ENCODE results near the gene TMED7.
"Not testable (repeated sequence)": the region's sequence is repeated elsewhere in the genome, so short reads cannot be mapped to it uniquely, and the experiment has no call there.

TMED7 gene

DNA sequence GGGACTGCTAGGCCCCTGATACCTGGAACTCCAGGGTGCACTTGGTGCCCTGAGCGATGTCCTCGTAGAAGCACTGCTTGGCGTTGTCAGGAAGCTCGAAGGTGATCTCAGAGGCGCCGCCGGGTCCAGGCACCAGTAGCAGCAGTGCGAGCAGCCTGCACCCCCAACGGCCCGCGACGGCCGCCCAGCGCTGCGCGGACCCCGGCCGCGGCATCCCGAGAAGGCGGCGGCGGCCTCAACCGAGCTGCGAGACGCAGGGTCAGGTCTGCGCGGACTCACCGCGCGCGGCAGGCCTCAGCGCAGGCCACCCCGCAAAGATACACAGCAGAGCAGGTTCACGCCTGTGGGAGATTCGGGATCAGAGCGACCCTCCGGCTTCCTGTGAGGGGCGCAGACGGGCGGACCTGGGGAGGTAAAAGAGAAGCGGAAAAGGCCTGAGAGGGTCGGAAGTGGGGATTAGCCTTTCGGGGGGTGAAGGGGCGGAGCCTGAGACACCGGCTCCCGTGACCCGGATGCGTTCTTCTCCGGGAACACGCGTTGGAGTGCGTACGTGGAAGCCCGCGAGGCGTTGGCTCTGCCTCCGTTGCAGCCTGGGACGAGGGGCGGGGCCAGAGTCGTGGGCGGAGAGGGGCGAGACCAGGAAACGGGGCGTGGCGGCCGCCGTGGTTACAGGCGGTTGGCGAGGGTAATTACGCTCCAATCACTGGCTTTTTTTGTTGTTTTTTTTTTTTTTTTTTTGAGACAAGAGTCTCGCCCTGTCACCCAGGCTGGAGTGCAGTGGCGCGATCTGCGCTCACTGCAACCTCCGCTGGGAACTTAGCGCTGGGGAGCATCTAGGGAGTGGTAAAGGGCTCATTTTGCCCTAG is at the start of gene TMED7:
Gene TMED7 (minus strand): TSS at position 458 of the 866 bp plus-strand sequence. CDS start 244 bp downstream, at position 214.
- DNase-seq, result peak; percentile 86

- not testable (repeated sequence) for DNase-seq
Observed at GRCh38 chr5:115674782-115675181, 48.9 kb upstream of the TMED7 start.

- DNase-seq, result no peak
Observed at GRCh38 chr5:115673596-115673995, 47.8 kb upstream of the TMED7 start.

DNA sequence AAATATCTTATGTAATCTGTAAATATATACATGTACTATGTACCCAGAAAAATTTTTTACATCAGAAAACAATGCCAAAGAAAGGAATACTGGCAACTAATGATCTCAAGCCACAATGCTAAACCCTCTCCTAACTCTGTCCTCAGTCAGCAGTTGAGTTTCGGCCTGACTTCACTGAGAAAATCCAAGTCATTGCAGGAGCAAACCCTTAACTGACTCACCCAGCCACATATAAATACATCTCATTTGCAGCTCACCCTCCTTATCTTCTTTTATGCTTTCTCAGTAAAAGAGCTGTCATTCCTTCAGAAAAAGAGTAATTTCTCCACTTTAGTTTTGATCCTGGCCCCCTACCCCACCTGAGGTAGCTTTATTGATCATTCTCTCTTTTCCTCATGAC is 46.1 kb upstream of the TMED7 start:
- no peak for DNase-seq

GRCh38 chr5:115666023-115666422 is 40.2 kb upstream of the TMED7 start:
- DNase-seq, result no peak

GRCh38 chr5:115661563-115661962 is 35.7 kb upstream of the TMED7 start:
- no peak for DNase-seq

GRCh38 chr5:115661101-115661500 is 35.3 kb upstream of the TMED7 start:
- DNase-seq, result no peak

- DNase-seq, result no peak
Observed at GRCh38 chr5:115657881-115658233, 32.0 kb upstream of the TMED7 start.

GRCh38 chr5:115657125-115657880 is 31.5 kb upstream of the TMED7 start:
- DNase-seq, result no peak

GRCh38 chr5:115656404-115656803 is 30.6 kb upstream of the TMED7 start:
- DNase-seq, result no peak

DNA sequence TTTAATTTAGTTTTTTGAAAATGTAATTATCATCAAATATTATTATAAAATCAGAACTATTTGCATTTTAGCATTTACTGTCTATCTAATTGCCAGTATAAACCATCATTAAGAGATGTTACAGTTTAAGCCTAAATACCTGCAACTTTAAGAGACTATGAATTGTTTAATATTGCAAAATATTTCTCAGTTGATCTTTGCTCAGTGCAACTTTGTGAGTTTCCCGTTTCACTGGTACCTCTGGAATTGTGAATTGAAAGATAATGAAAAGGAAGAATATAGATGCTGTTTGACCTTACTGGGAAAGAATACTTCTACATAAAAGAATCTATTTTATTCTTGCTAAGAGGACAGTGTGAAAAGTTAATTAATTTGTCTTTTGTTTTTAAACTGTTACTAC is 30.2 kb upstream of the TMED7 start:
- no peak for DNase-seq

GRCh38 chr5:115649541-115649940 is 23.7 kb upstream of the TMED7 start:
- DNase-seq, result no peak

DNA sequence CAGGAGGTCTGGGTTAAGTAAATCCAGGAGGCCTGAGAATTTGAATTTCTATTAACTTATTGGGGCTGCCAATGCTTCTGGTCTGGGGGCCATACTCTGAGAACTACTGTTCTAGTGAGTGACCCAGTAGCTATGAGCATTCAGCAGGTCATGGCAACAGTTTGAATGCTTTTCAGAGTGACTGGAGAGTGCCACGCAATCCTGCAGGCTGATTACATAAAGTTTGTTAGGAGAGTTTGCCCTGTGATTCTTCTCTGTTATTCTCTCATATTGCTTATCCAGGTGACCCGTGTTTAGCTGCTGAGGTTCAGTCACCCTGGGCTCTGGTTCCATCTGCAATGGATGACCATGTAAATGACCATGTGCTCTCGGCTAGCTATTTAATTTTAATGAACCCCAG is 22.2 kb upstream of the TMED7 start:
- DNase-seq, result no peak

DNA sequence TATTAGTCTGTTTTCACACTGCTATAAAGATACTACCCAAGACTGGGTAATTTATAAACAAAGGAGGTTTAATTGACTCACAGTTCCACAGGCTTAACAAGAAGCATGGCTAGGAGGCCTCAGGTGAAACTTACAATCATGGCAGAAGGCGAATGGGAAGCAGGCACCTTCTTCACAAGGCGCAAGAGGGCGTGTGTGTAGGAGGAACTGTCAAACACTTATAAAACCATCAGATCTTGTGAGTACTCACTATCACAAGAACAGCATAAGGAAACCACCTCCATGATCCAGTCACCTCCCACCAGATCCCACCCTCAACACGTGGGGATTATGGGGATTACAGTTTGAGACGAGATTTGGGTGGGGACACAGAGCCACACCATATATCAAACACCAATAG is 19.6 kb upstream of the TMED7 start:
- DNase-seq, result not testable (repeated sequence)

- DNase-seq, result no peak
Observed at GRCh38 chr5:115644046-115644445, 18.2 kb upstream of the TMED7 start.

- no peak for DNase-seq
Observed at GRCh38 chr5:115641948-115642347, 16.1 kb upstream of the TMED7 start.

- no peak for DNase-seq
Observed at GRCh38 chr5:115640274-115640673, 14.4 kb upstream of the TMED7 start.

- peak; percentile 1 for DNase-seq
Observed at GRCh38 chr5:115639377-115639776, 13.5 kb upstream of the TMED7 start.

DNA sequence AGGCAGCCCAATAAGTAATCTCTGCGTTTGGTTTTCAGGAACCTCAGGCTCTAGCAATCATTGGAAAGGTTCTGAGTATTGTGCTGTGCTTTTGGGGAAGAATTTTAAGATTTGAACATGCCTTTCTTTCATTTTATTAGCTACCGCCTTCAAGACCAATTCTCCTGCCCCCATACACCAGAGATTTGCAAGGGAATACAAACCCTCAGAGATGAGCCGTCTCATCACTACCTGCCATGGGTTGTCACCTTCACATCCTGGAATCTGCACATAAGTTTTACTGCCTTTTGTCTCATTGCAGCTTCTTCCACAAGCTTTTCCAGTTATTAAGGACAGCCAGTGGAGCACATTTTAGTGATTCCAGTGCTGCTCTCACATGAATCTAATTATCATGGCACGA is 11.7 kb upstream of the TMED7 start:
- DNase-seq, result no peak

DNA sequence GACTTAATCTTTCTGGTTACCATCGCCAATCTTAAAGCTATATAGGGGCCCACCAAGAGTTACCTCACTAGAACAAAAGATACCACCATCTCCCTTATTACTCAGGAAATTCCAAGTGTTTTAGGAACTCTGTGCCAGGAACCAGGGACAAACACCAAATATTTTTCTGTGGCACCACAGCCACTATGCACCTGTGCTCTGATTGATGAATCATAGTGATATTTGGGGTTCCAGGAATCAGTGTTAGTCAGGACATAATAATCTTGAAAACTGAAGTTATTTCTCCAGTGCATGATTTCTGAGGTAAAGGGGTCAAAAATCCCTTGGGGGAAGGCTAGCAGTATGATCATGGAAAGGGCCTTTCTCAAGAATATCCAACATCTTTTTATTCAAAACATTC is 10.2 kb upstream of the TMED7 start:
- no peak for DNase-seq

GRCh38 chr5:115634343-115635132 is 8.7 kb upstream of the TMED7 start:
- peak; percentile 47 for DNase-seq

DNA sequence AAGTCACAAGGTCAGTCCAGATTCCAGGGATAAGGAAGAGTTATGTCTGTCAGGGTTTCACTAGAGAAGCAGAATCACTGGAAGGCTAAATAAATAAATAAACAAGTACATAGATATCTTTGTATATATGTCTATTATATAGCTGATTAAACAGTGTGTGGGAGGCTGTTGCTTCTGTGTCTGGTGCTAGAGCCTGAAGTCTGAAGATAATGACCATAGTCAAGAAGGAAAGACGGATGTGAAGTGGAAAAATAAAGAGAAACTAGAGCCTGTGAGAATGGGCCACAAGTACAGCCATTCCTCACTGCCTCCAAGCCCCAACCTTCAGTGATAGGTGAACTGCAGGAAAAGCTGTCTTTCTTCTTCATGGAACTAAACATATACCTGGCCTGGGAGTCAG is 4.1 kb upstream of the TMED7 start:
- no peak for DNase-seq

DNA sequence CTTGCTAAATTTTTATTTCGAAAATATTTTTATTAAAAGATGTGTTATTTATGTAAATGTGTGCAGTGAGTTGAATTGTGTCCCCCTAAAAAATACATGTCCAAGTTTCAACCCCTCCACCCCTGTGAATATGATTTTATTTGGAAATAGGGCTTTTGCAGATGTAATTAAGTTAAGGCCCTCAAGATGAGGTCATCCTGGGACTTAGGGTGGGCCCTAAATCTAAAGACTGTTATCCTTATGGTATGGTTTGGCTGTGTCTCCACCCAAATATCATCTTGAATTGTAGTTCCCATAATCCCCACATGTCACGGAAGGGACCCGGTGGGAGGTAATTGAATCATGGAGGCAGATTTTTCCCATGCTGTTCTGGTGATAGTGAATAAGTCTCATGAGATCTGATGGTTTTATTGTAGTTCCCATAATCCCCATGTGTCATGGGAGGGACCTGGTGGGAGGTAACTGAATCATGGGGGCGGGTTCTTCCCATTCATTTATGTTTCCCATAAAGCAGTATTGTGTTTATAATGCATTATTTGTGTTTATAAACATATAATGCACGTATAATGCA is 1.5 kb upstream of the TMED7 start:
- no peak for DNase-seq
